OCI-LY3 (cell line): ENCODE measurements around the gene LRP11.

ENCODE experiments used
- EZH2phosphoT487 ChIP-seq: fragments of 200-600 bp; shearing (Covaris generic); IDR thresholded peaks from 2 replicates; pipeline ENCODE4 v1.6.1; 2018; ENCODE audit warnings: antibody characterized with exemption, mixed run types, low read depth
- TF ChIP-seq, protein P1 (sequence below): fragments of 200-600, 300-600 bp; sonication (generic); IDR thresholded peaks from 2 replicates; pipeline ENCODE4 v1.5.1; 2014; ENCODE audit warnings: antibody characterized with exemption, low read length, low read depth

DNA sequence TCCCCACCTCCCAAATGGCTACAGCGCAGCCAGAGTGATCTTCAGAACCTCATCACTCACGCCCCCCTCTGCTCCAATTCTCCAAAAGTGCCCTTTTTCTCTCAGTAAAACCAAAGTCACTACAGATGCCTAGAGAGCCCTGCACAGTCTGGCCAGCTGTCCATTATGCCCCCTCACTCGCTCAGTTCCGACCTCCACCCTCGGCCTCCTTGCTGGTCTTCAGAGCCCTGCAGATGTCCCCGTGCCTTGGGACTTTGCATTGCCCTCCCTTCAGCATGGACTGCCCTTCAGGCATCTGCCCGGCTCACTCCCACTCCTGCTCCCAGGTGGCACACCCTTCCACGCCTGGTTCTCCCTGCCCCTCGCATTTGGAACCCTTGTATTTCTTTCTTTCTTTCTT lies 34.8 kb upstream of the LRP11 start:
- no peak for TF ChIP-seq EZH2phosphoT487
- TF ChIP-seq, protein P1, sequence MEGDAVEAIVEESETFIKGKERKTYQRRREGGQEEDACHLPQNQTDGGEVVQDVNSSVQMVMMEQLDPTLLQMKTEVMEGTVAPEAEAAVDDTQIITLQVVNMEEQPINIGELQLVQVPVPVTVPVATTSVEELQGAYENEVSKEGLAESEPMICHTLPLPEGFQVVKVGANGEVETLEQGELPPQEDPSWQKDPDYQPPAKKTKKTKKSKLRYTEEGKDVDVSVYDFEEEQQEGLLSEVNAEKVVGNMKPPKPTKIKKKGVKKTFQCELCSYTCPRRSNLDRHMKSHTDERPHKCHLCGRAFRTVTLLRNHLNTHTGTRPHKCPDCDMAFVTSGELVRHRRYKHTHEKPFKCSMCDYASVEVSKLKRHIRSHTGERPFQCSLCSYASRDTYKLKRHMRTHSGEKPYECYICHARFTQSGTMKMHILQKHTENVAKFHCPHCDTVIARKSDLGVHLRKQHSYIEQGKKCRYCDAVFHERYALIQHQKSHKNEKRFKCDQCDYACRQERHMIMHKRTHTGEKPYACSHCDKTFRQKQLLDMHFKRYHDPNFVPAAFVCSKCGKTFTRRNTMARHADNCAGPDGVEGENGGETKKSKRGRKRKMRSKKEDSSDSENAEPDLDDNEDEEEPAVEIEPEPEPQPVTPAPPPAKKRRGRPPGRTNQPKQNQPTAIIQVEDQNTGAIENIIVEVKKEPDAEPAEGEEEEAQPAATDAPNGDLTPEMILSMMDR, result no peak
